ENCODE measurements around the gene ITPRID1. TPM values are rescaled to one million over a fixed set of nuclear protein-coding genes. Genes with fewer than 3 reads are reported as not detected.

ITPRID1 gene
- total and polyA plus RNA-seq, 9 of the 15 experiments (the other 6 are each of a cell fraction or from before 2014, with no cell fraction given) = not detected

DNA sequence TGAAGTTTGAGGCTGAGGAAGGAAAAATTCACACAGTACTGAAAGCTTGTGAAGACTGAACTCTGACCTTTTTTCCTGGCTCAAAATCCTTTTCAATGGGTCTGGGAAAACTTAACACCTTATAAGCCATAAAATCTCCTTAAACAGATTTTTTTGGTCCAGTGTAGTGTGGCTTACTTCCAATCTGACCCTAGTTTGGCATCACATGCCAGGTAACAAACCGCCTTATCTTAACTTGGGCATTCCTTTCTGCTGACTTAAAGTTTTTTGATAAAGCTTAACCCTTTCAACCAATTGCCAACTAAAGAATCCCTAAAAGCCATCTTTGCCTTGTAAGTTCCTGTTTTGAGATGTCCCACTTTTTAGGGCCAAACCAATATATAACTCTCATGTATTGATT lies 13.2 kb upstream of the ITPRID1 start:
- no peaks in the 10 kb centered on the region; the same call in 1 of the 2 replicates for H4K20me1 ChIP-seq (replicated peaks; ENCODE audit: control insufficient read depth, insufficient read depth, low read length)
- DNase-seq (ENCODE audit: extremely low read depth in 1 of 4, low spot score in 3 of 4) (no peak), FAIRE-seq (no peak), ATAC-seq (no peak)
- BruUV-seq (replicated peaks) = no TSS peak
- H3K4me1 ChIP-seq (replicated peaks in 1 of 2; ENCODE audit: control insufficient read depth in 2 of 2, insufficient read depth in 2 of 2, low read length in 2 of 2) = no peaks in the 10 kb centered on the region
- CTCF ChIA-PET (ENCODE audit: low intra/inter-chr PET ratio) = no interaction called here
- no peak overlapping the region for H3K4me3 ChIP-seq
- no peaks in the 10 kb centered on the region for H3K27me3 ChIP-seq (ENCODE audit: control insufficient read depth in 2 of 2, insufficient read depth in 2 of 2, low read length in 2 of 2)
- WGBS (ENCODE audit: insufficient coverage, low coverage, missing lambda C conversion rate) = 5% methylated on average over 1 of the region's 1 CpG
- no peaks in the 10 kb centered on the region for H3K79me2 ChIP-seq (ENCODE audit: control insufficient read depth, insufficient read depth, low read length)
- H3K4me2 ChIP-seq (ENCODE audit: insufficient read depth, low read length) = no peak overlapping the region
- H3K9ac ChIP-seq (ENCODE audit: insufficient read depth in 1 of 2, low read depth in 2 of 2, low read length in 2 of 2) = no peak overlapping the region
- in situ Hi-C loops (cut with MboI) = no loop called here
- intact Hi-C loops (cut with micrococcal nuclease) = no loop called here
- no peak overlapping the region for H2AFZ ChIP-seq (ENCODE audit: low read depth, low read length)
- H3K36me3 ChIP-seq (ENCODE audit: control insufficient read depth, insufficient read depth, low read length) = no peaks in the 10 kb centered on the region
- no peaks in the 10 kb centered on the region for H3K9me1 ChIP-seq (ENCODE audit: control insufficient read depth, insufficient read depth, low read length)
- POLR2A ChIA-PET = no interaction called here
- H3K27ac ChIP-seq (ENCODE audit: extremely low read depth, low read depth, low read length) = no peak overlapping the region
- no peaks in the 10 kb centered on the region for H3K9me3 ChIP-seq (replicated peaks; ENCODE audit: control insufficient read depth, insufficient read depth, low read depth, low read length)
- TF ChIP-seq ZNF140 (CRISPR knock-in tag; IDR thresholded peaks at IDR 0.05) (no peak), U2AF2 (optimal IDR thresholded peaks at IDR 0.05; ENCODE audit: low read depth, low read length) (no peak), TRIM24 (IDR thresholded peaks at IDR 0.05) (no peak), PML (IDR thresholded peaks at IDR 0.05; ENCODE audit: low read length) (no peak), ZNF766 (CRISPR knock-in tag; conservative IDR thresholded peaks at IDR 0.05) (no peak), ZFP30 (CRISPR knock-in tag; IDR thresholded peaks at IDR 0.05; ENCODE audit: borderline replicate concordance) (no peak), CEBPG (CRISPR knock-in tag; IDR thresholded peaks at IDR 0.05) (no peak), CEBPG (tag; conservative IDR thresholded peaks at IDR 0.05 in 1 of 2, IDR thresholded peaks at IDR 0.05 in 1 of 2) (no peak), PHF8 (IDR thresholded peaks at IDR 0.05; ENCODE audit: borderline replicate concordance, low read length) (no peak), NEUROD1 (IDR thresholded peaks at IDR 0.05; ENCODE audit: borderline replicate concordance, low read depth, low read length, partially characterized antibody) (no peak), ZNF239 (CRISPR knock-in tag; IDR thresholded peaks at IDR 0.05) (no peak), SMAD1 (IDR thresholded peaks at IDR 0.05; ENCODE audit: low read depth, low read length, partially characterized antibody) (no peak), ZNF253 (CRISPR knock-in tag; conservative IDR thresholded peaks at IDR 0.05) (no peak)
- TF ChIP-seq, protein P1, sequence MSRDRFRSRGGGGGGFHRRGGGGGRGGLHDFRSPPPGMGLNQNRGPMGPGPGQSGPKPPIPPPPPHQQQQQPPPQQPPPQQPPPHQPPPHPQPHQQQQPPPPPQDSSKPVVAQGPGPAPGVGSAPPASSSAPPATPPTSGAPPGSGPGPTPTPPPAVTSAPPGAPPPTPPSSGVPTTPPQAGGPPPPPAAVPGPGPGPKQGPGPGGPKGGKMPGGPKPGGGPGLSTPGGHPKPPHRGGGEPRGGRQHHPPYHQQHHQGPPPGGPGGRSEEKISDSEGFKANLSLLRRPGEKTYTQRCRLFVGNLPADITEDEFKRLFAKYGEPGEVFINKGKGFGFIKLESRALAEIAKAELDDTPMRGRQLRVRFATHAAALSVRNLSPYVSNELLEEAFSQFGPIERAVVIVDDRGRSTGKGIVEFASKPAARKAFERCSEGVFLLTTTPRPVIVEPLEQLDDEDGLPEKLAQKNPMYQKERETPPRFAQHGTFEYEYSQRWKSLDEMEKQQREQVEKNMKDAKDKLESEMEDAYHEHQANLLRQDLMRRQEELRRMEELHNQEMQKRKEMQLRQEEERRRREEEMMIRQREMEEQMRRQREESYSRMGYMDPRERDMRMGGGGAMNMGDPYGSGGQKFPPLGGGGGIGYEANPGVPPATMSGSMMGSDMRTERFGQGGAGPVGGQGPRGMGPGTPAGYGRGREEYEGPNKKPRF (IDR thresholded peaks at IDR 0.05; ENCODE audit: low read depth, low read length) = no peak
- TF ChIP-seq, protein P2, sequence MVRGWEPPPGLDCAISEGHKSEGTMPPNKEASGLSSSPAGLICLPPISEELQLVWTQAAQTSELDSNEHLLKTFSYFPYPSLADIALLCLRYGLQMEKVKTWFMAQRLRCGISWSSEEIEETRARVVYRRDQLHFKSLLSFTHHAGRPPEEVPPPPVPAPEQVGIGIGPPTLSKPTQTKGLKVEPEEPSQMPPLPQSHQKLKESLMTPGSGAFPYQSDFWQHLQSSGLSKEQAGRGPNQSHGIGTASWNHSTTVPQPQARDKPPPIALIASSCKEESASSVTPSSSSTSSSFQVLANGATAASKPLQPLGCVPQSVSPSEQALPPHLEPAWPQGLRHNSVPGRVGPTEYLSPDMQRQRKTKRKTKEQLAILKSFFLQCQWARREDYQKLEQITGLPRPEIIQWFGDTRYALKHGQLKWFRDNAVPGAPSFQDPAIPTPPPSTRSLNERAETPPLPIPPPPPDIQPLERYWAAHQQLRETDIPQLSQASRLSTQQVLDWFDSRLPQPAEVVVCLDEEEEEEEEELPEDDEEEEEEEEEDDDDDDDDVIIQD (CRISPR knock-in tag; IDR thresholded peaks at IDR 0.05) = no peak
- TF ChIP-seq, protein P3, sequence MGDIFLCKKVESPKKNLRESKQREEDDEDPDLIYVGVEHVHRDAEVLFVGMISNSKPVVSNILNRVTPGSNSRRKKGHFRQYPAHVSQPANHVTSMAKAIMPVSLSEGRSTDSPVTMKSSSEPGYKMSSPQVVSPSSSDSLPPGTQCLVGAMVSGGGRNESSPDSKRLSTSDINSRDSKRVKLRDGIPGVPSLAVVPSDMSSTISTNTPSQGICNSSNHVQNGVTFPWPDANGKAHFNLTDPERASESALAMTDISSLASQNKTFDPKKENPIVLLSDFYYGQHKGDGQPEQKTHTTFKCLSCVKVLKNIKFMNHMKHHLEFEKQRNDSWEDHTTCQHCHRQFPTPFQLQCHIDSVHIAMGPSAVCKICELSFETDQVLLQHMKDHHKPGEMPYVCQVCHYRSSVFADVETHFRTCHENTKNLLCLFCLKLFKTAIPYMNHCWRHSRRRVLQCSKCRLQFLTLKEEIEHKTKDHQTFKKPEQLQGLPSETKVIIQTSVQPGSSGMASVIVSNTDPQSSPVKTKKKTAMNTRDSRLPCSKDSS (IDR thresholded peaks at IDR 0.05; ENCODE audit: low read depth, partially characterized antibody) = no peak
- TF ChIP-seq, protein P4, sequence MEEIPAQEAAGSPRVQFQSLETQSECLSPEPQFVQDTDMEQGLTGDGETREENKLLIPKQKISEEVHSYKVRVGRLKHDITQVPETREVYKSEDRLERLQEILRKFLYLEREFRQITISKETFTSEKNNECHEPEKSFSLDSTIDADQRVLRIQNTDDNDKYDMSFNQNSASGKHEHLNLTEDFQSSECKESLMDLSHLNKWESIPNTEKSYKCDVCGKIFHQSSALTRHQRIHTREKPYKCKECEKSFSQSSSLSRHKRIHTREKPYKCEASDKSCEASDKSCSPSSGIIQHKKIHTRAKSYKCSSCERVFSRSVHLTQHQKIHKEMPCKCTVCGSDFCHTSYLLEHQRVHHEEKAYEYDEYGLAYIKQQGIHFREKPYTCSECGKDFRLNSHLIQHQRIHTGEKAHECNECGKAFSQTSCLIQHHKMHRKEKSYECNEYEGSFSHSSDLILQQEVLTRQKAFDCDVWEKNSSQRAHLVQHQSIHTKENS (CRISPR knock-in tag; IDR thresholded peaks at IDR 0.05) = no peak
- TF ChIP-seq, protein P5, sequence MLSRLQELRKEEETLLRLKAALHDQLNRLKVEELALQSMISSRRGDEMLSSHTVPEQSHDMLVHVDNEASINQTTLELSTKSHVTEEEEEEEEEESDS (CRISPR knock-in tag; IDR thresholded peaks at IDR 0.05) = no peak
